SK-N-SH (cell line): ENCODE results near the gene KBTBD2. TPM values are rescaled to one million over a fixed set of nuclear protein-coding genes. Genes with fewer than 3 reads are reported as not detected.

Experiments
- CTCF ChIA-PET: fragments of 300-600, 350-600 bp; formaldehyde crosslinking; extraction: SDS; loops from one replicate; lab custom pipeline; 2021; lab: Yijun Ruan, JAX
- POLR2A ChIA-PET: fragments of 350-600 bp; sonication (Branson Sonifier 250); formaldehyde crosslinking; extraction: SDS; loops from one replicate; lab custom pipeline; 2020; ENCODE audit warnings: antibody characterized with exemption, inconsistent platforms; lab: Yijun Ruan, JAX
- DNase-seq: peaks from one replicate; pipeline ENCODE4 v3.0.0; 2012
- H2AFZ ChIP-seq: fragments of 200-600 bp; sonication (generic); 2 replicates; pipeline ENCODE4 v1.8.1; 2016; ENCODE audit warnings: antibody characterized with exemption, mild to moderate bottlenecking, low read depth
- H3F3A ChIP-seq: fragments of 200-600 bp; sonication (generic); replicated peaks from 2 replicates; pipeline ENCODE3; 2016; ENCODE audit warnings: antibody characterized with exemption, mild to moderate bottlenecking; ENCODE audit not compliant: insufficient read depth
- H3K27ac ChIP-seq, 2 experiments: fragments of 200-500 bp in 1 of 2; fragments of 200-600 bp in 1 of 2; sonication (Bioruptor generic) in 1 of 2; sonication (generic), shearing (Covaris generic) in 1 of 2; 2 replicates each; pipeline versions ENCODE4 v1.5.1 to v1.6.1; 2014 to 2016; ENCODE audit warnings: low read depth in 2 of 2, inconsistent platforms in 1 of 2, low read length in 1 of 2, mild to moderate bottlenecking in 1 of 2, mixed read lengths in 1 of 2
- H3K27me3 ChIP-seq: fragments of 200-600 bp; sonication (generic), shearing (Covaris generic); 2 replicates; pipeline ENCODE4 v1.6.1; 2016; ENCODE audit warnings: mixed run types; ENCODE audit not compliant: insufficient read depth
- H3K36me3 ChIP-seq, 2 experiments: fragments of 200-500 bp in 1 of 2; fragments of 200-600 bp in 1 of 2; sonication (Bioruptor generic) in 1 of 2; sonication (generic) in 1 of 2; replicated peaks in 1 of 2; 2 replicates each; pipeline versions ENCODE3 to v1.5.1; 2014 to 2016; ENCODE audit warnings: low read length in 1 of 2, mild to moderate bottlenecking in 1 of 2; ENCODE audit not compliant: insufficient read depth in 2 of 2, control insufficient read depth in 1 of 2
- H3K4me1 ChIP-seq, 2 experiments: fragments of 200-500 bp in 1 of 2; fragments of 200-600 bp in 1 of 2; sonication (Bioruptor generic) in 1 of 2; sonication (generic), shearing (Covaris generic) in 1 of 2; 2 replicates each; pipeline versions ENCODE4 v1.5.1 to v1.6.1; 2014 to 2016; ENCODE audit warnings: low read depth in 1 of 2, low read length in 1 of 2, mixed run types in 1 of 2; ENCODE audit not compliant: insufficient read depth in 2 of 2, control insufficient read depth in 1 of 2
- H3K4me2 ChIP-seq: fragments of 200-600 bp; sonication (generic), shearing (Covaris generic); 2 replicates; pipeline ENCODE4 v1.6.1; 2017; ENCODE audit warnings: mixed run types
- H3K4me3 ChIP-seq, 2 experiments: fragments of 200-500 bp in 1 of 2; fragments of 200-600 bp in 1 of 2; sonication (Bioruptor generic) in 1 of 2; sonication (generic), shearing (Covaris generic) in 1 of 2; 2 replicates each; pipeline versions ENCODE4 v1.5.1 to v1.8.1; 2014 to 2016; ENCODE audit warnings: low read depth in 2 of 2, inconsistent platforms in 1 of 2, low read length in 1 of 2, mild to moderate bottlenecking in 1 of 2, mixed read lengths in 1 of 2, moderate library complexity in 1 of 2
- H3K79me2 ChIP-seq: fragments of 200-600 bp; sonication (generic); 2 replicates; pipeline ENCODE4 v1.8.1; 2017; ENCODE audit warnings: mild to moderate bottlenecking; ENCODE audit not compliant: insufficient read depth
- H3K9ac ChIP-seq: fragments of 200-600 bp; sonication (generic); 2 replicates; pipeline ENCODE4 v1.6.1; 2017; ENCODE audit warnings: mixed run types
- H3K9me2 ChIP-seq: fragments of 200-600 bp; sonication (generic); 2 replicates; pipeline ENCODE4 v1.6.1; 2017; ENCODE audit warnings: mixed run types
- H3K9me3 ChIP-seq: fragments of 200-600 bp; sonication (generic); 2 replicates; pipeline ENCODE4 v1.6.1; 2017; ENCODE audit warnings: mixed run types, mild to moderate bottlenecking, moderate library complexity
- H4K20me1 ChIP-seq: fragments of 200-600 bp; sonication (generic); 2 replicates; pipeline ENCODE4 v1.6.1; 2017; ENCODE audit warnings: mild to moderate bottlenecking, mixed run types; ENCODE audit not compliant: insufficient read depth
- EP300 ChIP-seq, 2 experiments: IDR thresholded peaks; 2 replicates each; pipeline versions ENCODE4 v1.4.0 to v1.6.1; 2012; ENCODE audit warnings: borderline replicate concordance in 1 of 2, low read depth in 1 of 2, low read length in 1 of 2
- GABPA ChIP-seq: IDR thresholded peaks from 2 replicates; pipeline ENCODE4 v1.4.0; 2012; ENCODE audit warnings: low read depth, mild to moderate bottlenecking
- MEF2A ChIP-seq: IDR thresholded peaks from 2 replicates; pipeline ENCODE4 v1.4.0; 2012; ENCODE audit warnings: low read depth, borderline replicate concordance
- PBX3 ChIP-seq: IDR thresholded peaks from 2 replicates; pipeline ENCODE4; 2012
- RFX5 ChIP-seq: IDR thresholded peaks from 2 replicates; pipeline ENCODE4 v1.6.1; 2012; ENCODE audit warnings: mild to moderate bottlenecking, improper control_type of control experiment, low read length
- USF1 ChIP-seq: IDR thresholded peaks from 2 replicates; pipeline ENCODE4 v1.4.0; 2012; ENCODE audit warnings: low read depth, borderline replicate concordance
- YY1 ChIP-seq: IDR thresholded peaks from 2 replicates; pipeline ENCODE4 v1.4.0; 2012; ENCODE audit warnings: low read depth, mild to moderate bottlenecking
- ZBTB33 ChIP-seq: IDR thresholded peaks from 2 replicates; pipeline ENCODE4 v1.4.0; 2012; ENCODE audit warnings: low read depth, borderline replicate concordance
- WGBS: methylation state at CpG from one replicate; pipeline ENCODE4 v1.1.6; 2017; ENCODE audit warnings: low lambda C conversion rate; 5-methylcytosine and 5-hydroxymethylcytosine counted together
- polyA plus RNA-seq, 3 experiments: library from polyadenylated mRNA; depleted of rRNA; stranded (reverse); fragments of >200 nt; gene quantifications; 2 replicates each; pipeline ENCODE4 v1.2.3, GENCODE V29; 2012

KBTBD2 gene
- polyA plus RNA-seq, 1 of the 3 experiments (the other 2 are of a cell fraction), result 23.6 TPM

GRCh38 chr7:32891800-32892520 lies 400 bp upstream of the KBTBD2 start (continued):
- TF ChIP-seq ZBTB33 (no peak), PBX3 (peak; percentile 51), EP300 (IDR thresholded peaks at IDR 0.05; ENCODE audit: borderline replicate concordance in 1 of 2, low read depth in 1 of 2, low read length in 1 of 2) (peak; percentile 45 to 47; a peak in 2 of 4 replicates), RFX5 (no peak), MEF2A (no peak), YY1 (peak; percentile 49; the same call in 1 of the 2 replicates), USF1 (peak; percentile 27; the same call in 1 of the 2 replicates), GABPA (peak; percentile 78)

DNA sequence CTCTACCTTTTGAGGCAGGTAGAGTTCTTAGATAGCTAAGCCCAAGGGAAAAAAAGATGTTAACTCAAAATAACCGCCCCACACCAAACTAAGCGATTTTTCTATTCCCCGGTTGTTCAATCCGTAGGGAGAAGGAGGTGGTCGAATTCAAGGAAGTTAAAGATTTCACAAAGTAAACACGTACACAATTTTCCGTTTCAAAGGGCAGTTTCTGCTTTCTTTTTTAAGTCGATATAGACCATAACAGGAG lies 842 bp downstream of the KBTBD2 start:
- no peaks in the 10 kb centered on the region for H3K27me3 ChIP-seq
- H2AFZ ChIP-seq, result peak overlapping the region; percentile 29; the same call in 1 of the 2 replicates
- peak overlapping the region; percentile 94 for H3K9ac ChIP-seq
- H3K9me3 ChIP-seq, result no peaks in the 10 kb centered on the region
- no peaks in the 10 kb centered on the region for H3K9me2 ChIP-seq
- POLR2A ChIA-PET, result interaction anchor here (0.9 to 2.9 kb wide), 5 partner anchors 15 to 172 kb away, joined by 3 to 18 read pairs (median 10); partner anchors contain the start of genes FKBP9 and NT5C3A
- peak overlapping the region; percentile 78 to 86 for H3K4me3 ChIP-seq
- H3K4me2 ChIP-seq, result peak overlapping the region; percentile 87
- CTCF ChIA-PET, result interaction anchor here (0.6 to 6.1 kb wide), 6 partner anchors 11 to 90 kb away, joined by 3 to 37 read pairs (median 8); no protein-coding TSS in a partner anchor
- peaks cover 53% of the 10 kb centered on the region for H3K79me2 ChIP-seq
- DNase-seq, result no peak
- TF ChIP-seq PBX3 (no peak), RFX5 (no peak)
- peaks cover 47% of the 10 kb centered on the region for H4K20me1 ChIP-seq
- peak overlapping the region; percentile 95 to 99 for H3K27ac ChIP-seq
- H3K36me3 ChIP-seq, result peaks cover 0 to 8% of the 10 kb centered on the region in 2 experiments
- H3K4me1 ChIP-seq, result peaks cover 26 to 33% of the 10 kb centered on the region in 2 experiments; a peak in 3 of 4 replicates
- 1% methylated on average over 8 of the region's 8 CpGs for WGBS
- peaks cover 37% of the 10 kb centered on the region for H3F3A ChIP-seq
